GM06990 (cell line): ENCODE data around the gene CSNK2A3.

Experiments used
- DNase-seq: peaks from one replicate; pipeline ENCODE4 v3.0.0-alpha.2; 2011; ENCODE audit not compliant: insufficient read length; ENCODE audit errors: extremely low read depth
- H3K27me3 ChIP-seq: replicated peaks from 2 replicates; pipeline ENCODE4 v1.6.0; 2011; ENCODE audit warnings: low read length; ENCODE audit not compliant: control insufficient read depth, insufficient read depth
- H3K36me3 ChIP-seq: 2 replicates; pipeline ENCODE4 v1.5.1; 2011; ENCODE audit warnings: low read length; ENCODE audit not compliant: control insufficient read depth, insufficient read depth
- H3K4me3 ChIP-seq: replicated peaks from 2 replicates; pipeline ENCODE4 v1.5.1; 2011; ENCODE audit warnings: low read depth, mild to moderate bottlenecking, control low read depth, low read length
- TF ChIP-seq, protein P1 (sequence below): IDR thresholded peaks from 2 replicates; pipeline ENCODE4 v1.5.1; 2011; ENCODE audit warnings: low read length, control low read depth, mild to moderate bottlenecking, inconsistent platforms; ENCODE audit not compliant: insufficient read depth, poor library complexity, severe bottlenecking

CSNK2A3 gene

DNA sequence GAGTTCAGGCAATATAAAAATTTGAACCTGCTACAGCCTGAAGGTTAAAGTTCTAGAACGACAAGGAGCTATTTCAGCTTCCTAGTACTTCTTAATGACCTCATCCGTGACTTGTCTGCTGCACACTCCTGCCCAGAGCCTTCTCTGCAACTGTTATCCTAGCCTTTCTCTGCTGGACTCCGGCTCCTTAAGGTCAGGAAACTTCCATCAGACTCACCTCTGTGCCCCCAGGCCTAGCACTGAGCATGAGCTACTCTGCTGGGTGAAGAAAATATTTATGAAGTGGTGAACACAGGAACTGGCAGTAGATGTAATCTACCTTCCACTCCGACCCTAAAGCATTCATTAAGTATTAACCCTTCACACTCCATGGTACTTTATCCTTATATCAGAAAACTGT, 18.4 kb downstream of the CSNK2A3 start:
- Histone ChIP-seq H3K36me3 (no peaks in the 10 kb centered on the region), H3K27me3 (no peaks in the 10 kb centered on the region), H3K4me3 (no peak overlapping the region)
- TF ChIP-seq, protein P1, sequence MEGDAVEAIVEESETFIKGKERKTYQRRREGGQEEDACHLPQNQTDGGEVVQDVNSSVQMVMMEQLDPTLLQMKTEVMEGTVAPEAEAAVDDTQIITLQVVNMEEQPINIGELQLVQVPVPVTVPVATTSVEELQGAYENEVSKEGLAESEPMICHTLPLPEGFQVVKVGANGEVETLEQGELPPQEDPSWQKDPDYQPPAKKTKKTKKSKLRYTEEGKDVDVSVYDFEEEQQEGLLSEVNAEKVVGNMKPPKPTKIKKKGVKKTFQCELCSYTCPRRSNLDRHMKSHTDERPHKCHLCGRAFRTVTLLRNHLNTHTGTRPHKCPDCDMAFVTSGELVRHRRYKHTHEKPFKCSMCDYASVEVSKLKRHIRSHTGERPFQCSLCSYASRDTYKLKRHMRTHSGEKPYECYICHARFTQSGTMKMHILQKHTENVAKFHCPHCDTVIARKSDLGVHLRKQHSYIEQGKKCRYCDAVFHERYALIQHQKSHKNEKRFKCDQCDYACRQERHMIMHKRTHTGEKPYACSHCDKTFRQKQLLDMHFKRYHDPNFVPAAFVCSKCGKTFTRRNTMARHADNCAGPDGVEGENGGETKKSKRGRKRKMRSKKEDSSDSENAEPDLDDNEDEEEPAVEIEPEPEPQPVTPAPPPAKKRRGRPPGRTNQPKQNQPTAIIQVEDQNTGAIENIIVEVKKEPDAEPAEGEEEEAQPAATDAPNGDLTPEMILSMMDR = no peak
- DNase-seq = no peak

DNA sequence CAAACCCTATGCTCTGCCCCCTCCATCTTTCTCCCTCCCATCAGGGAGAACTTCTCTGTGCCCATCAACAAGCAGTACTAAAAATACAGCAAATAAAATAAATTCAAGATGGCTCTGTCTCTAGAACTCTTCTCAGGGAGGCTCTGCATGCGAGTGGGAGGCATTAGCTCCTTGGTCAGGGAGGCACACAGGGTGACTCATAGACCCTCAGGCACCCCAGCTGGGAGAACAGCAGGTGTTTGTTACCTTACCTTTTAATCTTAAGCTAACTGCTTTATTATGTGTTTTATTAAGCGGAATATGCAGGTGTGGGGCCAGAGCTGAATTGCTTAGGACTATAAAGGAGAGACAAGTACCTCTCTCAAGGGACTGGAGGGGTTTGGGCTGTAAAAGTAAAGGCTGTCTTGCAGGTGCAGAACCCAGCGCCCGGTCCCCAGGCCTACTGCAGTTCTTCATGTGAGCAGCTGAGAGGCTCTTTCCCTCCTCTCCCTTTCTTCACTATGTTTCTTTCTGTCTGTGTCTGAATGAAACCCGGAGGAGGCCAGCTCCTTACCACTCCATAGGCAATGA, 20.8 kb downstream of the CSNK2A3 start:
- no peaks in the 10 kb centered on the region for H3K36me3 ChIP-seq
- TF ChIP-seq, protein P1 = no peak
- no peak for DNase-seq
- no peaks in the 10 kb centered on the region for H3K27me3 ChIP-seq
- H3K4me3 ChIP-seq = no peak overlapping the region

DNA sequence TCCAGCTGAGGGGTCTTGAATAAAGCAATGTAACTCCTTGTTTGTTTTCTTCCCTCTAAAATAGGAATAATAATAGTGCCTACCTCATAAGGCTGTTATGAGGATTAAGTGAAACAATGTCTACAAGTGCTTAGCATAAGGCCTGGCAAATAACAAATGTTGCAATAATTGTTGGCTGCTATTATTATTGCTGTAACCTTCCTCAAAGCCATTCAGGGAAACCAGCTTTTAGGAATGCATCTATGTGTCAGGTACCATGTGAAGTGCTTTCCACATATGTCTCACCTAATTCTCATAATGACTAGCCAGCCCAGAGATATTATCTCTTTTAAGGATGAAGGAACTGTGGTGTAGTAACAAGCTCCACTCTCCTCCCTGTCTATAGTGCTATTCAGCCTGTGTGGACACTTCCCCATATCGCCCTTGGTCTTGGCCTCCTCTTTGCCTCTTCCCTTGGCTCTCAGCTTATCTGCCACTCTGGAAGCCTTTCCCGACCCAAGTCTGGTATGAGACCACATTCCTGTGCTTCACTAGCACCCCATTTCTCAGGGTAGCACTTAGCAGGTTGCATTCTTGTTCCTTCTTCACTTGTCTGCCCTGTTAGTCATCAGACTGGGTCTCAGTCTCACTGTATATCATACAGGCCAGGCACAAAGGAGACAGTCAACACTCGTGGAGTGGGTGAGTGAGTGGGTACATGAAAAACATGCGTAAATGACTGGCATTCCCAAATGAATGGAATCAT, 23.8 kb downstream of the CSNK2A3 start:
- H3K36me3 ChIP-seq = no peaks in the 10 kb centered on the region
- TF ChIP-seq, protein P1 = no peak
- no peak overlapping the region for H3K4me3 ChIP-seq
- no peaks in the 10 kb centered on the region for H3K27me3 ChIP-seq
- no peak for DNase-seq

DNA sequence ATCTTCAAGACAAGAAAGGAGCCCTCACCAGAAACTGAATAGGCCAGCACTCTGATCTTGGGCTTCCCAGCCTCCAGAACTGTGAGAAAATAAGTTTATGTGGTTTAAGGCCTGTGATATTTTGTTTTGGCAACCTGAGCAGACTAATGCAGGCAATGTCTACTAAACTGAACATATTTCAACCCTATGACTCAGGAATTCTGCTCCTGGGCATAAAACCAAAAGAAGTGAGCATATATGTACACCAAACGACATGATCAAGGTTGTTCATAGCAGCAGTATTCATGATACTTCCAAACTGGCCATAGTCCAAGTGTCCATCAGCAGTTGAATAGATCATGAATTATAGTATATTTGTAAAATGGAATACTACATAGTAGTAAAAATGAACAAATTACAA, 29.0 kb downstream of the CSNK2A3 start:
- Histone ChIP-seq H3K27me3 (no peaks in the 10 kb centered on the region), H3K36me3 (no peaks in the 10 kb centered on the region), H3K4me3 (no peak overlapping the region)
- DNase-seq = no peak
- TF ChIP-seq, protein P1 = no peak

DNA sequence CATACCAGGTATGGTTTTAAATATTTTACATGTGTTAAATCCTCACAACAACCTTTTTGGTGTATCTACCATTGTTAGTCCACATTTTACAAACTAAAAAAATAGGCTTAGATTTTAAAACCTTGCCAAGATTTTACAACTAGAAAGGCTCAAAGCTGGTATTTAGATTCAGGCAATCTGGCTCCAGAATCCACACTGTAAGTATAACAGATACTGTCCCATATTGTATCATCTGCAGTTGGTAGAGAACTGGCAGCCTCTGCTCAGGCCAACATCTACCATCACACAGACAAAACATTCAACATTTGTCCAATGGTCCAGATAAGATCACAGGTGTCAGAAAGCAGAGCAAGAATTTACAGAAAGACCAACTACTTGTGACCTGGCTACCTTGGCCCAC, 30.9 kb downstream of the CSNK2A3 start:
- TF ChIP-seq, protein P1 = no peak
- Histone ChIP-seq H3K27me3 (no peaks in the 10 kb centered on the region), H3K36me3 (no peaks in the 10 kb centered on the region), H3K4me3 (no peak overlapping the region)
- DNase-seq = no peak
